Putamen (tissue), 1 donor: ENCODE results near the gene CDH4.

Source experiments
- DNase-seq: peaks from one replicate; pipeline ENCODE4 v3.0.0-alpha.2; 2016; ENCODE audit warnings: low spot score

The CDH4 gene

DNA sequence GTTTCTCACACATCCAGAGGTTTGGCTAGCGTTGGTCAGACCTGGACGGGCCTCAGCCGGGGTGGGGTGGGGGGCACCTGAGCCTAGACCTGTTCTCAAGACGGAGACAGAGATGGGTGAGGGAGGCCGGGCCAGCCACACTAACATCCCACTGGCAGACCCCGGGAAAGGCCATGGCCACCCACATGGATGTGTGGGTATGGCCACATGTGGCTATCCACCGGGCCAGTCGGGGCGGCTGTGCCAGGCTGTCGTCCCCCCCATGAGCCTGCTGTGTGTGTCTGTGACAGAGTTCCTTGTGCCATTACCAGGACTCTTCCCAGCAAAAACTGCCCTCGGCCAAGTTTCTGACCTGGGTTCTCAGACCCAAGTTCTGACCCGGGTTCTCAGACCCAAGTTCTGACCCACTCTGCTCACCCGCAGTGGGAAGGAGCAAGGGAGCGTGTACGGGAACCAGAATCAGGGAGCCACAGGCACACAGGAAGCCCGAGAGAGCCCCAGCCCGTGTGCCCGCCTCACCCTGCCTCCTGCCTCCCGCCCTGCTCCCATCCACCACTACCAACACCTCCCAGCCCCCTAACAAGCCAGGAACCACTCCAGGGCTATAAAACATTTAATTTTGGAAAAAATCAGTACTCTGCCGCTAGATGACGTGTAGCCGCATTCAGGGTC, 558.1 kb downstream of the CDH4 start:
- DNase-seq: no peak

GRCh38 chr20:61810738-61811135, 558.7 kb downstream of the CDH4 start:
- no peak for DNase-seq

- DNase-seq: no peak
These were observed 559.1 kb downstream of the CDH4 start for GRCh38 chr20:61811166-61811565.

DNA sequence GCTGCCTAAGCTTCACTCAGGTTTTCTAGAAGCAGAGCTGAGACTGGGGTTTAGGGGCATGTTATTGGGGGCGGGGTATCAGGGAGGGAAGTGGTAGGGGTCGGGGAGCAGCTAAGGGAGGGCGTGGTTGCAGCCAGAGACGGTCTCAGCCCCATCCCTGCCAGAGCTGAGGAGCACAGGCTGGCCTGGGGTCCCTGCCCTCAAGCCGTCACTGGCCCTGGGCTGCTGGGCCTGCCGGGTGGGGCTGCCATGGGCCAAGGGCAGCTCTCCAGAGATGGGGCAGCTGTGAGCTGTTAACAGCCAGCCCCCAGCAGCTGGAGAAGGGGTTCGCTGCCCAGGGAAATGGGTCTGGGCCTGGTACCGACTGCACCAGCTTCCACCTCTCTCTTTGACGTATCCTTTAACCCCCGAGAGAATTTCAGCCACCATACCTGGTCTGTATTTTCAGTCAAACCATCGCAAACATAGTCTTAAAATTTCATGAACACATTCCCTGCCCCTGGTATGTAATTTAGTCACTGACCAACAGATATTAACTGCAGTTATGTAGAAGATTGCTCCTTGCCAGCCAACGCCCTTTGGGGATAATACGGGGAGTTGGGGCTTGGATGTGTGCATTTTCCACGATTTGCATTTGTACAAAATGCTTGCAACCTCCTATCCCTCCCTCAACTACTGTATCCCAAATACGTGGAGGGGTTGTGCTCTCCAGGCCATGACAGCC, 560.2 kb downstream of the CDH4 start:
- no peak for DNase-seq

- DNase-seq: no peak
These were observed 560.9 kb downstream of the CDH4 start for GRCh38 chr20:61812845-61813485.

GRCh38 chr20:61813791-61814190, 561.7 kb downstream of the CDH4 start:
- no peak for DNase-seq

GRCh38 chr20:61814244-61814643, 562.2 kb downstream of the CDH4 start:
- DNase-seq: no peak

GRCh38 chr20:61814726-61815125, 562.7 kb downstream of the CDH4 start:
- no peak for DNase-seq

DNA sequence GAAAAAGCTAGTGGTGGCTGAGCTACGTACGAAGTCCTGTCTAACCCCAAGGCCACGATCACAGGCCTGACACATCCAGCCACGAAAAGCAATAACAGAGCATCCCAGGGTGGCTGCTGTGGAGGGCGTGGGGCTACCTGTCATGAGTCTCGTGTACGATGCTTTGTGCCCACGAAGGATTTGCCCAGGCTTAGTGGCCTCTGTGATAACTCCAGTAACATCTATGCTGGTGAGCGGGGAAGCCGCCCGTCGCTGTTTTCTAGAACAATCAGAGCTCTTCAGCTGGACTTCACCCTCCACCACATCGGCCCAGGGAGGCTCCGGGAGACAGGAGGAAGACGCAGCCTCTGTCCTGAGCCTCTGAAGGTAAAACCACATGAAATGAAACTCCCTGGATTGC, 563.1 kb downstream of the CDH4 start:
- DNase-seq: no peak

- no peak for DNase-seq
These were observed 563.6 kb downstream of the CDH4 start for GRCh38 chr20:61815678-61816077.

GRCh38 chr20:61816606-61817460, 564.8 kb downstream of the CDH4 start:
- DNase-seq: no peak

DNA sequence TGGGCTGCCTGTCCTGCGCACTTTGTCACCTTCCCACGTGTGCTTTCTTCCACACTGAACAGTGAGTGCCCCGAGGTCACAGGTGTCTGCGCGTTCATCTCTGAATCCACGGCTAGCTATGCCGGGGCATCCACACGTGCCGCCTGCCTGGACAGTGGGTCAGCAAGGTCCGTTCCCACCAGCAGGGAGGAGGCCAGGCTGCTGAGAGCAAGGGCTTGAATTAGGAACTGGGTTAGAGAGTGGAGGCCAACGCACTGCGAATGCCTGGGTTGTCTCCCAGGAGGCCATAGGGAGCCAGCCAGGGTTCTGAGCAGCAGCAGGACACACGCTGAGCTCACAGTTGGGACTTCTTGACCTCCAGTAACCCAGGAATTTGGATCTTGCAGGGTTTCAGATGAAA, 565.5 kb downstream of the CDH4 start:
- DNase-seq: no peak

- no peak for DNase-seq
These were observed 566.9 kb downstream of the CDH4 start for GRCh38 chr20:61818746-61819573.

DNA sequence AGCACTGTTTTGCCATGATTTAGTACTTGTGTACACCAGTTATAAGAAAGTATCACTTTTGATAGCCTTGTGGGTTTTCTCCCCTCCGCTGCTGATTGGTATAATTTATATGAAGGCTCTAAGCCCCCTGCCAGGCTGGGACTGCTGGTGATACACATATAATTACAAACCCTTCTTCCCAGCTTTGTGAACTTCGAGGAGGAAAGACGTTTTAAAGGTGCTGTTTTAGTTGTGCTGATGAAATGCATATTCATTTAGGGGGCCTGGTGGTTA, 567.4 kb downstream of the CDH4 start:
- DNase-seq: no peak

DNA sequence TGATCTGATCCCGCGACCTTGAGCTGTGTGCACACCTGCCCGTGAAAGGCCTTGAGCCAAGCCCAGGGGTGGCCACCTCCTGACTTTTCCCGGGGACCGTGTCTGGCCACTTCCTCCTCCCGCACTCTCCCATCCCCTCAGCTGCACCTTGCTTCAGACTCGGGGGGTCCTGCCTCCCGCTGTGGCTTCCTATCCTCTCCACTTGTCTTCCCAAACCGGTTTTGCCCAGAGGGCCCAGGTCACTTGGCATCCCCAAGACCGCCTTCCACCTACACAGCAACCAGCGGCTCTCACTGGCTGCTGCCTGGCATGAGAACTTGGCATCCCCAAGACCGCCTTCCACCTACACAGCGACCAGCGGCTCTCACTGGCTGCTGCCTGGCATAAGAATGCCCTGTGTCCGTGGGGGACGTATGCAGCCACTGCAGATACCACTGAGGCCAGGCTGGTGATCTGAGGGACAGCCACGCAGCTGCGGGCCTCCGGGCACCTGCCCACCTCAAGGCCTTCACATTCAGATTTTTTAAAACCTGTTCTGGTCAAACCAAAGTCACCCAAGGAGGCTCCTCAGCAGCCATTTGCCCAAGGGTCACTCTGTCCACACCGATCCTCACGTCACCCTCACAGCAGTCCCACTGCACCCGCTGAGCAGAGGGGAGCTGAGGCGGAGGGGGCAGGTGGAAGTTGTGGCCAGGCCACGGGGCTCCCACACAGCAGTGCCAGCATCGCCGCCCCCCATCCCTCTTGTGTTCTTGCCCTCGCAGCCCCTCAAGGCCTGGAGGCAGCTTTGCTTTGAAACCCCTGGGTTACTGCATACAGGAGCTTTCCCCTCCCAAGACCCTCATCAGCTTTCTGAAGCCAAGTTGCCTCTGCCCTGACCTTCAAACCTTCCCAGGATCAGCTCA, 568.1 kb downstream of the CDH4 start:
- DNase-seq: no peak

DNA sequence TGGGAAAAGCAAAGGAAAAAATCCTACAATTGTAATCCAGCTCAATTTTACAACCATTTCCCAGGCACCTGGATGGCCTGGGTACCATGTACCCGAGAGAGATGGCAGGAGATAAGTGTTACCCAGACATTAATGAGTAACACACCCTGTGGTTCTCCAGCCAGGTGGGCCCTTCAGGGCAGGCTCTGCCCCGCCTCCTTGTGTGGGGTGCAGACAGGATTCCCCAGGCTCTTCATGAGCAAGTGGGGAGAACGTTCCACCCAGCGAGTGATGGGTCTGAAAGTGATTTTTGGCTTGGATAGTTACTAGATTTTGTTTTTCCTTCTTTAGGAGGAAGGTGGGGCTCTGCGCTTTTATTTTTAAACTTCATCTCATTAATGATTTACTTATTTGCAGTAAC, 569.7 kb downstream of the CDH4 start:
- DNase-seq: no peak

- no peak for DNase-seq
These were observed 570.3 kb downstream of the CDH4 start for GRCh38 chr20:61822396-61822795.

DNA sequence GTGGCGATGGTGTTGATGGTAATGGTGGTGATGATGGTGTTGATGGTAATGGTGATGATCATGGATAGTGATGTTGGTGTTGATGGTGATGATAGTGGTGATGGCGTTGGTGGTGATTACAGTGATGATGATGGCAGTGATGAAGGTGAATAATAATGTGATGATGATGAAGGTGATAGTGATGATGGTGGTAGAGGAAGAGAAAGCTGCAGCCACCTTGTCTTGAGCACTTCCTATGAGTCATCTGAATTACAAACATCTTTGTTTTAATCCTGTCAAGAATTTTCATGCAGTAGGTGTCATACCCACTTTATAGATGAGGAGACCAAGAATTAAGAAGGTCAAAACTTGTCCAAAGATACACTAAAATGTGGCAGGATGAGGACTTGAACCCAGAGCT, 571.2 kb downstream of the CDH4 start:
- DNase-seq: no peak

- DNase-seq: no peak
These were observed 576.8 kb downstream of the CDH4 start for GRCh38 chr20:61828891-61829290.

DNA sequence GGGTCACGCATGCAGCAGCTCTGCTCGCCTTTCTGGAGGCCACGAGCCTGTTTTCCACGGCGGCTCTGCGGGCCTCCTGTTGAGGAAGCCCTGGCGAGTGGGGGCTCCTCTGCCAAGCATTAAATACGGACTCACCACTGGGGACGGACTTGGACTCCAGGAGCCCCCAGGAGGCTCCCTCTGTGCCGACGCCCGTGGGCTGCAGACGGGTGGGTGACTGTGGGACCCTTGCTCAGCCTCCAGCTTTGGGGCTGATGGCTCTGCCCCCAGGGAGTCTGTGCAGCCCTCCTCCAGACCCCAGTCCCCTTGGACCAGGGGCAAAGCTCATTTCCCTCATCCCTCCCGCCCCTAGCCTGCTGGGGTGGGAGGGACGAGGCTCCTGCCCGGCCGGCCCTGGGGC, 577.5 kb downstream of the CDH4 start:
- no peak for DNase-seq
